Endothelial cell of umbilical vein (primary cell): ENCODE results near the gene ZFP1. TPM values are rescaled to one million over a fixed set of nuclear protein-coding genes. Genes with fewer than 3 reads are reported as not detected.

Source experiments
- BruUV-seq: library from RNA; stranded (reverse); fragments of 400-500 nt; replicated peaks from 2 replicates; lab custom pipeline; 2021; lab: Mats Ljungman, UMichigan
- CTCF ChIA-PET: fragments of 300-600, 350-600 bp; sonication (Branson Sonifier 250); formaldehyde crosslinking; loops from one replicate; lab custom pipeline; 2021; ENCODE audit warnings: antibody characterized with exemption, inconsistent platforms; lab: Charles Lee
- POLR2A ChIA-PET: fragments of 300-600, 350-600 bp; sonication (Branson Sonifier 250); formaldehyde crosslinking; loops from one replicate; lab custom pipeline; 2021; ENCODE audit warnings: antibody characterized with exemption, inconsistent platforms; lab: Charles Lee
- DNase-seq: peaks from one replicate; pipeline ENCODE4 v3.0.0-alpha.2; 2011; ENCODE audit warnings: low read depth, low spot score
- FAIRE-seq: peaks from 2 replicates; lab custom pipeline; 2011; peaks lifted over from hg19 to GRCh38; lab: Jason Lieb, UNC
- H2AFZ ChIP-seq: 2 replicates; pipeline ENCODE4 v1.6.0; 2012; ENCODE audit warnings: low read depth, low read length, control low read depth, inconsistent platforms
- H3K27ac ChIP-seq: 2 replicates; pipeline ENCODE4 v1.5.1; 2011; ENCODE audit warnings: low read depth, mild to moderate bottlenecking, control low read depth, low read length, moderate library complexity; ENCODE audit not compliant: insufficient read depth
- H3K27me3 ChIP-seq, 2 experiments: 2 replicates each; pipeline versions ENCODE4 v1.6.0 to v1.6.1; 2011; ENCODE audit warnings: low read length in 2 of 2, mixed read lengths in 1 of 2; ENCODE audit not compliant: control insufficient read depth in 2 of 2, insufficient read depth in 2 of 2
- H3K36me3 ChIP-seq, 2 experiments: 2 replicates in 1 of 2; 3 replicates in 1 of 2; pipeline ENCODE4 v1.5.1; 2011; ENCODE audit warnings: low read length in 2 of 2, mild to moderate bottlenecking in 1 of 2, moderate library complexity in 1 of 2; ENCODE audit not compliant: control insufficient read depth in 2 of 2, insufficient read depth in 2 of 2; ENCODE audit errors: extremely low read depth in 1 of 2
- H3K4me1 ChIP-seq: 3 replicates; pipeline ENCODE4 v1.5.1; 2011; ENCODE audit warnings: mild to moderate bottlenecking, low read length; ENCODE audit not compliant: control insufficient read depth, insufficient read depth; ENCODE audit errors: extremely low read depth
- H3K4me2 ChIP-seq: 2 replicates; pipeline ENCODE4 v1.6.1; 2011; ENCODE audit warnings: low read length, control low read depth, mixed read lengths; ENCODE audit not compliant: insufficient read depth
- H3K4me3 ChIP-seq, 3 experiments: fragments of 200-600 bp in 1 of 3; sonication (generic), shearing (Covaris generic) in 1 of 3; replicated peaks in 1 of 3; 2 replicates each; pipeline ENCODE4 v1.5.1; 2011 to 2016; ENCODE audit warnings: control low read depth in 3 of 3, low read length in 3 of 3, mild to moderate bottlenecking in 2 of 3, inconsistent platforms in 1 of 3, low read depth in 1 of 3, moderate library complexity in 1 of 3; ENCODE audit not compliant: insufficient read depth in 1 of 3
- H3K79me2 ChIP-seq: 2 replicates; pipeline ENCODE4 v1.6.0; 2012; ENCODE audit warnings: low read length, inconsistent platforms; ENCODE audit not compliant: control insufficient read depth, insufficient read depth
- H3K9ac ChIP-seq: replicated peaks from 2 replicates; pipeline ENCODE3; 2011; ENCODE audit warnings: low read length, control low read depth; ENCODE audit not compliant: insufficient read depth; ENCODE audit errors: extremely low read depth
- H3K9me1 ChIP-seq: replicated peaks from 3 replicates; pipeline ENCODE4 v1.6.0; 2011; ENCODE audit warnings: mild to moderate bottlenecking, low read length; ENCODE audit not compliant: control insufficient read depth, insufficient read depth; ENCODE audit errors: extremely low read depth
- H3K9me3 ChIP-seq: replicated peaks from 2 replicates; pipeline ENCODE4 v1.5.1; 2012; ENCODE audit warnings: low read length, inconsistent platforms; ENCODE audit not compliant: control insufficient read depth, insufficient read depth
- H4K20me1 ChIP-seq: replicated peaks from 2 replicates; pipeline ENCODE3; 2011; ENCODE audit warnings: mild to moderate bottlenecking, low read length; ENCODE audit not compliant: control insufficient read depth, insufficient read depth; ENCODE audit errors: extremely low read depth
- FOS ChIP-seq: IDR thresholded peaks from 2 replicates; pipeline ENCODE4 v1.6.1; 2011; ENCODE audit warnings: mild to moderate bottlenecking, low read length, moderate library complexity, borderline replicate concordance; ENCODE audit not compliant: insufficient read depth
- MYC ChIP-seq: IDR thresholded peaks from one replicate; pipeline ENCODE4 v1.6.1; 2011; ENCODE audit warnings: mild to moderate bottlenecking, low read depth, low read length
- POLR2A ChIP-seq: IDR thresholded peaks from 2 replicates; pipeline ENCODE4 v1.6.1; 2012; ENCODE audit warnings: low read depth, mild to moderate bottlenecking, control low read depth, low read length
- POLR2AphosphoS5 ChIP-seq: IDR thresholded peaks from 2 replicates; pipeline ENCODE4 v1.6.1; 2012; ENCODE audit warnings: low read depth, mild to moderate bottlenecking, control low read depth, low read length, moderate library complexity; ENCODE audit not compliant: insufficient read depth
- dilution Hi-C: fragments of 300-500 bp; cut with MboI; formaldehyde crosslinking; loops from one replicate; pipeline ENCODE4 v1.15.0; 2019; ENCODE audit warnings: low sequenced_read_pairs; ENCODE audit not compliant: extremely low pct_ligation_motif_present
- intact Hi-C: fragments of 100-400 bp; cut with micrococcal nuclease; formaldehyde crosslinking; loops from one replicate; pipeline ENCODE4 v1.10.0; 2022
- polyA plus RNA-seq, 4 experiments: library from polyadenylated mRNA; depleted of rRNA in 3 of 4; stranded (reverse) in 3 of 4; unstranded in 1 of 4; fragments of >200 nt; gene quantifications; 2 replicates each; pipeline versions ENCODE4 v1.2.1 to v1.2.3, GENCODE V29; 2011 to 2012; ENCODE audit warnings: missing spikeins in 1 of 4
- total RNA-seq: library from RNA; stranded (reverse); gene quantifications from 2 replicates; pipeline ENCODE4 v1.2.3, GENCODE V29; 2021
- TF ChIP-seq, protein P1 (sequence below), 2 donors: IDR thresholded peaks; 1 replicate in 1 of 2; 2 replicates in 1 of 2; pipeline ENCODE4 v1.5.1; 2011; ENCODE audit warnings: low read length in 2 of 2, mild to moderate bottlenecking in 2 of 2, moderate library complexity in 2 of 2, control low read depth in 1 of 2, inconsistent platforms in 1 of 2, low read depth in 1 of 2; ENCODE audit not compliant: insufficient read depth in 1 of 2; ENCODE audit errors: extremely low read depth in 1 of 2

The ZFP1 gene
- total and polyA plus RNA-seq, 2 donors (not counting 3 experiments of a cell fraction or from before 2014, with no cell fraction given), result 2.8 to 9.8 TPM

DNA sequence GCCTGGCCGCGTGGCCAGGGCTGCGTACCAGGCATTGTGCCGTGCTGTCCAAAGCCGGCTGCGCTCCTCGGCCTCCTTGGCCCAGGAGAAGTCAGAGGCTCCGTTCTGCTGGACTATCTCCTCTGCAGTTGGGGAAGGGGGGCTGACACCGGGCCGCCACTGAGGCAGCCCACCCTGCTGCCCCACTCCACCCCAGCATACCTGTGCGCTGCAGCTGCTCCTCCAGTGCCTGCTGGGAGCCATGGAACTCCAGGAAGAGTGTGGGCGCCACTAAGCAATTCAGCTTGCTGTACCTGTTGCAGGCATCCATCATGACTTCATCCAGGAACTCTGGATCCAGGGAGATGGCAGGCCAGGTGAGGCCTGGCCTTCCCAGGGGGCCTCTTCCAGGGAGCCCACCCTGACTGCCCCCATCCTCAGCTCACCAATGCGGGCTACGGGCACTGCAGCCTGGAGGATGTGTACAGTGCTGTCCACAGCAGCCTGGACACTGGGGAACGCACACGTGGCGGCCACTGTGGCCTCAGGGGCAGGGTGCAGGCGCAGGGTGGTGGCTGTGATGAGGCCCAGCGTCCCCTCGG lies 34.7 kb upstream of the ZFP1 start:
- Histone ChIP-seq H3K79me2 (no peaks in the 10 kb centered on the region), H4K20me1 (no peaks in the 10 kb centered on the region), H3K9me3 (no peaks in the 10 kb centered on the region), H3K27ac (no peak overlapping the region), H3K4me2 (no peak overlapping the region), H3K9ac (no peak overlapping the region), H3K36me3 (no peaks in the 10 kb centered on the region), H3K4me3 (no peak overlapping the region), H2AFZ (no peak overlapping the region), H3K27me3 (no peaks in the 10 kb centered on the region), H3K4me1 (peaks cover 10% of the 10 kb centered on the region), H3K9me1 (no peaks in the 10 kb centered on the region)
- dilution Hi-C loops, result no loop called here
- POLR2A ChIA-PET, result no interaction called here
- TF ChIP-seq FOS (no peak), POLR2AphosphoS5 (no peak), MYC (no peak), POLR2A (no peak)
- TF ChIP-seq, protein P1, sequence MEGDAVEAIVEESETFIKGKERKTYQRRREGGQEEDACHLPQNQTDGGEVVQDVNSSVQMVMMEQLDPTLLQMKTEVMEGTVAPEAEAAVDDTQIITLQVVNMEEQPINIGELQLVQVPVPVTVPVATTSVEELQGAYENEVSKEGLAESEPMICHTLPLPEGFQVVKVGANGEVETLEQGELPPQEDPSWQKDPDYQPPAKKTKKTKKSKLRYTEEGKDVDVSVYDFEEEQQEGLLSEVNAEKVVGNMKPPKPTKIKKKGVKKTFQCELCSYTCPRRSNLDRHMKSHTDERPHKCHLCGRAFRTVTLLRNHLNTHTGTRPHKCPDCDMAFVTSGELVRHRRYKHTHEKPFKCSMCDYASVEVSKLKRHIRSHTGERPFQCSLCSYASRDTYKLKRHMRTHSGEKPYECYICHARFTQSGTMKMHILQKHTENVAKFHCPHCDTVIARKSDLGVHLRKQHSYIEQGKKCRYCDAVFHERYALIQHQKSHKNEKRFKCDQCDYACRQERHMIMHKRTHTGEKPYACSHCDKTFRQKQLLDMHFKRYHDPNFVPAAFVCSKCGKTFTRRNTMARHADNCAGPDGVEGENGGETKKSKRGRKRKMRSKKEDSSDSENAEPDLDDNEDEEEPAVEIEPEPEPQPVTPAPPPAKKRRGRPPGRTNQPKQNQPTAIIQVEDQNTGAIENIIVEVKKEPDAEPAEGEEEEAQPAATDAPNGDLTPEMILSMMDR (IDR thresholded peaks at IDR 0.05; ENCODE audit: extremely low read depth in 1 of 2, insufficient read depth in 1 of 2, low read depth in 1 of 2, low read length in 2 of 2), result no peak
- CTCF ChIA-PET, result interaction anchor here (7.2 kb wide), 1 partner anchor 116 kb away, joined by 317 read pairs; the partner anchor contains the start of gene ZNRF1
- DNase-seq (no peak), FAIRE-seq (no peak)
- intact Hi-C loops, result no loop called here
- no TSS peak for BruUV-seq
